Right cardiac atrium (tissue), 5 donors: Measurements from ENCODE around the gene WDR33. TPM values are rescaled to one million over a fixed set of nuclear protein-coding genes. Genes with fewer than 3 reads are reported as not detected.
"Not testable (repeated sequence)": the region's sequence is repeated elsewhere in the genome, so short reads cannot be mapped to it uniquely, and the experiment has no call there.

Source experiments
- ATAC-seq, 2 donors: fragments of 200-7000 bp; cut with Tn5 transposase; one replicate each; pipeline versions ENCODE4 v1.8.0 to v1.9.1; 2020; ENCODE audit warnings: moderate library complexity in 2 of 2, mild to moderate bottlenecking in 1 of 2
- DNase-seq, 3 donors: peaks; one replicate each; pipeline ENCODE4 v3.0.0-alpha.2; 2020
- H3K27ac ChIP-seq: one replicate; pipeline ENCODE4 v1.5.1; 2013; ENCODE audit warnings: mild to moderate bottlenecking, low read length, control low read depth, moderate library complexity
- H3K27me3 ChIP-seq: one replicate; pipeline ENCODE4 v1.6.1; 2013; ENCODE audit not compliant: control insufficient read depth, insufficient read depth
- H3K4me1 ChIP-seq: one replicate; pipeline ENCODE4 v1.6.1; 2013; ENCODE audit warnings: low read length; ENCODE audit not compliant: control insufficient read depth, insufficient read depth
- H3K4me3 ChIP-seq: one replicate; pipeline ENCODE4 v1.5.1; 2013; ENCODE audit warnings: low read length, control low read depth
- H3K9me3 ChIP-seq: one replicate; pipeline ENCODE4 v1.6.1; 2013; ENCODE audit warnings: low read length; ENCODE audit not compliant: control insufficient read depth
- WGBS: extraction: QIAGEN DNeasy Blood & Tissue Kit; methylation state at CpG from one replicate; pipeline ENCODE4 v1.1.7; 2013; 5-methylcytosine and 5-hydroxymethylcytosine counted together
- intact Hi-C, 4 donors: fragments of 100-400 bp; cut with DNase I; formaldehyde crosslinking; loops; one replicate each; pipeline versions ENCODE4 v1.11.0 to v1.14.0; 2022 to 2023
- polyA plus RNA-seq: library from polyadenylated mRNA; stranded (reverse); fragments of 200-250 nt; gene quantifications from one replicate; pipeline ENCODE4 v1.2.3, GENCODE V29; 2013
- total RNA-seq, 4 donors: library from RNA; stranded (reverse); fragmentation: NEBNext Ultra II Directional; extraction: Animal tissue kit (Norgen Biotek cat#: 25700); gene quantifications; one replicate each; pipeline ENCODE4 v1.2.1, GENCODE V29; 2021
- donor health status: healthy with polysubstance abuse.
- donor health status: DM: no; HTN: yes; CAD: no.
- donor health status: DM: no; HTN: no; CAD: no.
- donor health status: DM: no; HTN: yes; CAD: no; lungs with severe emphysema.
- donor health status: DM: yes; HTN: yes; CAD: no.

Gene WDR33
- total and polyA plus RNA-seq, 5 donors = 12.7 to 45.7 (median 40.9) TPM

DNA sequence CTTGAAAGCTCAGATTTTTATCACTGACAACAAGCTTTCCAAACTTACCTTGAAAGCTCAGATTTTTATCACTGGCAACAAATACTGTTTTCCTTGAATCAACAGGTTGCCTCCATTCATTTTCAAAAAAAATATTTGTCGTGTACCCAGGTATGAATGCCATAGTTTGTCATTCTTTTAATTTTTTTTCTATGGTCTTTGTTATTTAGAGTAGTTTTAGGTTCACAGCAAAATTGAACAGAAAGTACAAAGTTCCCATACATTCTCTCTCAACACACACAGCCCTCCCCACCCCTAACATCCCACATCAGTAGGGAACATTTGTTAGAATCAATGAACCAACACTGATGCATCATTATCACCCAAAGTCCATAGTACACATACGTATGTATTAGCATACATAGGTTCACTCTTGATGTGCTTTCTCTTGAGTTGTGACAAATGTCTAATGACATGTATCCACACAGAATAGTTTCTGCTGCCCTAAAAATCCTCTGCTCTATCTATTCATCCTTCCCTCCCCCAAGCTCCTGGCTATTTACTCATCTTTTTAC, 25.9 kb downstream of the WDR33 start:
- no peaks in the 10 kb centered on the region for H3K9me3 ChIP-seq
- no peak overlapping the region for H3K27ac ChIP-seq
- no peaks in the 10 kb centered on the region for H3K27me3 ChIP-seq
- H3K4me3 ChIP-seq = no peak overlapping the region
- no peak for DNase-seq
- no peak for ATAC-seq
- 89% methylated on average over 2 of the region's 2 CpGs for WGBS
- intact Hi-C loops = no loop called here
- H3K4me1 ChIP-seq = no peaks in the 10 kb centered on the region

DNA sequence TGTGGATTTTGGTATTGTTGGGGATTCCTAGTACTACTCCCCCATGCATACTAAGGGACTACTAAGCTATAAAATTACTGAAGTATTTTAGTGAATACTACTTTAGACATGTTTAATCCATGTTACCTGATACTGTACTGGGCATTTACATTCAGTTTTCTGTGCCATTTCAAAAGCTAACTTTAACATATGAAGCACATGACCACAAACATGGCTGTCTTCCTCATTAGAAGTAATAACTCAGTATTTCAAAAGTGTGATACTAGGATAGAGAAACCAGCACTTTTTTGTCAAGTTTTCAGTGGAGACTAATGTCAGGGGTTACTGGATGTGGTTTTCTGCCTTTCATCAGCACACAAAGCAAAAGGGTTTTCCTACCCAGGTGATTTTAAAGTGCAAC, 27.9 kb downstream of the WDR33 start:
- Histone ChIP-seq H3K9me3 (no peaks in the 10 kb centered on the region), H3K27me3 (no peaks in the 10 kb centered on the region), H3K4me3 (no peak overlapping the region), H3K4me1 (no peaks in the 10 kb centered on the region), H3K27ac (no peak overlapping the region)
- DNase-seq (no peak), ATAC-seq (no peak)
- intact Hi-C loops = no loop called here

DNA sequence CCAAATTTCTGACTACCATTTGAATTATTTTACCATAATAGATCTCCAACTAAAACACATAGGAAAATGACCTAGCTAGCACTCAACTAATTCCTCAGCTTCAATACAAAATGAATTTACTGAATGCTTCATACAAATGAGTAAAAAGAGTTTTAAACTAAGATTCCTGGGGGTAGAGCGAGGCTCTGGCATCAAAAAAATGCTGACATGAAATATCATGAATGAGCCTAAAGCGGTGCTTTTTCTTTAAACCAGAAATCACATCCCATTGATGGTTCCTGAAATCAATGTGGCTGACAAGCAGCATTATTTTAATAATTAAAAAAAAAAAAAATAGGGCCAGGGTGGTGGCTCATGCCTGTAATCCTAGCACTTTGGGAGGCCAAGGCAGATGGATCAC, 32.1 kb downstream of the WDR33 start:
- intact Hi-C loops = no loop called here
- no peaks in the 10 kb centered on the region for H3K27me3 ChIP-seq
- no peak for DNase-seq
- H3K4me1 ChIP-seq = peaks cover 3% of the 10 kb centered on the region
- H3K27ac ChIP-seq = no peak overlapping the region
- no peak for ATAC-seq
- WGBS = 99% methylated on average over 2 of the region's 2 CpGs
- H3K4me3 ChIP-seq = no peak overlapping the region
- H3K9me3 ChIP-seq = no peaks in the 10 kb centered on the region

DNA sequence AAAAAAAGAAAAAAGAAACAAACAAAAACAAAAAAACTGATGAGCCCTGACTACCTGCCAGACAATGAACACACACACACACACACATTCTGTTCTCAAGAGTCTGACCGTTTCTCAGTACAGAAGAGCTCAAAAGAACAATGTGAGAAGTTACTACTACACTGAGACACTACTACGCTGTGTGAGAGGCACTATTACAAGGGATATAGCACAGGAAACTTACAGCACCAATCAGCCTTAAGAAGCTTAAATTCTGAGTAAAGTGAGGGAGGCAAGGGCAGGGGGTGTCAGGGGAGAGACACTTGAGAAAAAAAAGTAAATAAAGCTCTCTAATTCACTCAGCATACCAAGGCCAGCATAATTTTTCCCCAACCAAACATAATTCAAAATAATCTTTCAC, 32.5 kb downstream of the WDR33 start:
- 77% methylated on average over 2 of the region's 2 CpGs for WGBS
- Histone ChIP-seq H3K9me3 (no peaks in the 10 kb centered on the region), H3K4me1 (peaks cover 3% of the 10 kb centered on the region), H3K27me3 (no peaks in the 10 kb centered on the region), H3K27ac (no peak overlapping the region), H3K4me3 (no peak overlapping the region)
- no peak for ATAC-seq
- intact Hi-C loops = no loop called here
- no peak for DNase-seq

DNA sequence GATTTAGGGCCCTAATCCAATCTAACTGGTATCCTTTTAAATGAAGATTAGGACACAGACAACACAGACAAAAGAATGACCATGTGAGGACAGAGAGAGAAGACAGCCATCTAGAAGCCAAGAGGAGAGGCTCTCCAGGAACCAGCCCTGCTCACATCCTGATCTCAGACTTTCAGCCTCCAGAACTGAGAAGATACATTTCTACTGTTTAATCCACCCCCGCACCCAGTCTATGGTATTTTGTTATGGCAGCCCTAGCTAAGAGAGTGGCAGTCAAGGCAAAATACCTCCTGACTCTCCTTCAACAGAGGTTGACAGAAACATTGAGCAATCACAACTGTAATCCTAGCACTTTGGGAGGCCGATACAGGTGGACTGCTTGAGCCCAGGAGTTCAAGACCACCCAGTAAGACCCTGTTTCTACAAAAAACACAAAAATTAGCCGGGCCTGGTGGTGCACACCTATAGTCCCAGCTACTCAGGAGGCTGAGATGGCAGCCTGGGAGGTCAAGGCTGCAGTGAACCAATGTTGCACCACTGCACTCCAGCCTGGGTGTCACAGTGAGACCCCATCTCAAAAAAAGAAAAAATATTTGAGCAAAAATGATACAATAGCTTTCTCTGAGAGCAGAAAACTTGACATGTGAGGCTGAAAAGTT, 34.7 kb downstream of the WDR33 start:
- intact Hi-C loops = no loop called here
- Histone ChIP-seq H3K27ac (no peak overlapping the region), H3K4me3 (no peak overlapping the region), H3K27me3 (no peaks in the 10 kb centered on the region), H3K4me1 (peaks cover 3% of the 10 kb centered on the region), H3K9me3 (no peaks in the 10 kb centered on the region)
- no peak for DNase-seq
- 93% methylated on average over 3 of the region's 3 CpGs for WGBS
- peak; percentile 18 to 40 for ATAC-seq

DNA sequence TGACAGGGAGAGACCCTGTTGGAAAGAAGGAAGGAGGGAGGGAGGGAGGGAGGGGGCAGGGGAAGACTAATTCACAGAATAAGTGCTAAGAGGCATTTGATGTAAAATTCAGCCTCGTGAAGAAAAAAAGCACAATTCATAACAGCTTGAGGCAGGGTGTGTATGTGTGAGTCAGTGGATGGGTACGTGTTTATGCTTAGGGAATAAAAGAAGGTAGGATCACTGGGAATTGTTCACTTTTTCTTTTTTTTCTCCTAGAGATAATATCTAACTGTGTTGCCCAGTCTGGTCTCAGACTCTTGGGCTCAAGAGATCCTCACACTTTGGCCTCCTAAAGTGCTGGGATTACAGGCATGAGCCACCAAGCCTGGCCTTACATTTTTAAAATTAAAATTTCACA, 39.2 kb downstream of the WDR33 start:
- Histone ChIP-seq H3K9me3 (no peaks in the 10 kb centered on the region), H3K4me3 (no peak overlapping the region), H3K27ac (no peak overlapping the region), H3K4me1 (peaks cover 3% of the 10 kb centered on the region), H3K27me3 (no peaks in the 10 kb centered on the region)
- intact Hi-C loops = no loop called here
- no peak for DNase-seq
- ATAC-seq = no peak
- WGBS = 85% methylated on average over 2 of the region's 2 CpGs

DNA sequence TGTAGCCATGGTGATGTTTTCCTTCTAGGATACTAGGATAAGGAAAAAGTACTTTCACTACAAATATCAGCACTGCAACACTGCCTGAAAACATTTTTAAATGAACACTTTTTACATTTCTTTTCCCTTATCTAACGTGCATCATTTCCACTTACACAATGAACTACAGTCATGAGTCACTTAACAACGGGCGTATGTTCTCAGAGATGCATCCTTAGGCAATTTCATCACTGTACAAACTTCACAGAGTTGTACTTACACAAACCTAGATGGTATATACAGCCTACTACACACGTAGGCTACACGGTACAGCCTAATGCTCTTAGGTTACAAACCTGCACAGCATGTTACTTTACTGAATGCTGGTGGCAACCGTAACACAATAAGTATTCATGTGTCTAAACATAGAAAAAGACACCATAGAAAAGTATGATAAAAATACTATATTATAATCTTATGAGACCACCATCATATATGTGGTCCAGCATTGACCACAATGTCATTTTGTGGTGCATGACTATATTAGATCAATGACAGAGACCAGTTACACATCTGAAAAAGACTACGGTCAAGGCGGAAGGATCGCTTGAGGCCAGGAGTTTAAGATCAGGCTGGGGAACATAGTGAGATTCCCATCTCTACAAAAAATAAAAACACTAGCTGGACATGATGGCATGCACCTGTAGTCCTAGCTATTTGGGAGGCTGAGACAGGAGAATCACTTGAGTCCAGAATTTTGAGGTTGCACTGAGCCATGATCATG, 39.8 kb downstream of the WDR33 start:
- Histone ChIP-seq H3K27me3 (no peaks in the 10 kb centered on the region), H3K4me1 (peaks cover 1% of the 10 kb centered on the region), H3K4me3 (no peak overlapping the region), H3K27ac (no peak overlapping the region), H3K9me3 (no peaks in the 10 kb centered on the region)
- ATAC-seq (no peak), DNase-seq (no peak)
- 87% methylated on average over 9 of the region's 9 CpGs for WGBS
- intact Hi-C loops = no loop called here

DNA sequence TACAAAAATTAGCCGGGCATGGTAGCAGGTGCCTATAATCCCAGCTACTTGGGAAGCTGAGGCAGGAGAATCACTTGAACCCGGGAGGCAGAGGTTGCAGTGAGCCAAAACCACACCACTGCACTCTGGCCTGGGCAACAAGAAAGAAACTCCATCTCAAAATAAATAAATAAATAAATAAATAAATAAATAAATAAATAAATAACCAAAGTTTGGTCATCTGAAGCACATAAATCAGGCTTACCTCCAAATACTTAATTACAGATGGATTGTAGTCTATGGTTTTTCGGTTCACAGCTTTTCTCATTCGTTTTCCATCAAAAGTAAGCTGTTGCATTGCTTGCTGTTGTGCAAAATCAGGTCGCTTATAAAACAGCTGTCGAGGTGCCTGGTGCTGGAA, 40.4 kb downstream of the WDR33 start:
- H3K27ac ChIP-seq, intact Hi-C loops, H3K4me1 ChIP-seq, ATAC-seq, H3K9me3 ChIP-seq, H3K4me3 ChIP-seq, DNase-seq, H3K27me3 ChIP-seq: not testable (repeated sequence)
- 97% methylated on average over 6 of the region's 6 CpGs for WGBS

DNA sequence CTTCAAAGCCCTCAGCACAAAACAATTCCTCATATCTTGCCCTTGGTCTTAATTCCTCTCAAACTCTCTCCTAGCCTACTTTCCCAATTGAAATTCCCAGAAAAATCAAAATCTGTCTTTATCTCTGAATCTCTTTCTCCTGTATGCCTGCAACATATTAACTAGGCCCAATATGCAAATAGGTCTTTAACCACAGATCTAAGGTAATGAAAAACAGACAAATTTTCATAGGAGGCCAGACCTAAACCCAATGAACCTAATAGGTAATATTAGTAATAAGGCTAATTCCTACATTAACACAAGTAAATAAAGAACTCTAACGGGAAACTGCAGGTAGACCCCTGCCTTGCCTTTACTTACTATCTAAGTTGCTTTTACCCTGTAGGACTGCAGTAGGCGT, 41.4 kb downstream of the WDR33 start:
- H3K27me3 ChIP-seq = no peaks in the 10 kb centered on the region
- no peak overlapping the region for H3K27ac ChIP-seq
- DNase-seq (no peak), ATAC-seq (no peak)
- H3K4me3 ChIP-seq = no peak overlapping the region
- H3K9me3 ChIP-seq = no peaks in the 10 kb centered on the region
- 95% methylated on average over 2 of the region's 2 CpGs for WGBS
- no peaks in the 10 kb centered on the region for H3K4me1 ChIP-seq
- intact Hi-C loops = no loop called here

DNA sequence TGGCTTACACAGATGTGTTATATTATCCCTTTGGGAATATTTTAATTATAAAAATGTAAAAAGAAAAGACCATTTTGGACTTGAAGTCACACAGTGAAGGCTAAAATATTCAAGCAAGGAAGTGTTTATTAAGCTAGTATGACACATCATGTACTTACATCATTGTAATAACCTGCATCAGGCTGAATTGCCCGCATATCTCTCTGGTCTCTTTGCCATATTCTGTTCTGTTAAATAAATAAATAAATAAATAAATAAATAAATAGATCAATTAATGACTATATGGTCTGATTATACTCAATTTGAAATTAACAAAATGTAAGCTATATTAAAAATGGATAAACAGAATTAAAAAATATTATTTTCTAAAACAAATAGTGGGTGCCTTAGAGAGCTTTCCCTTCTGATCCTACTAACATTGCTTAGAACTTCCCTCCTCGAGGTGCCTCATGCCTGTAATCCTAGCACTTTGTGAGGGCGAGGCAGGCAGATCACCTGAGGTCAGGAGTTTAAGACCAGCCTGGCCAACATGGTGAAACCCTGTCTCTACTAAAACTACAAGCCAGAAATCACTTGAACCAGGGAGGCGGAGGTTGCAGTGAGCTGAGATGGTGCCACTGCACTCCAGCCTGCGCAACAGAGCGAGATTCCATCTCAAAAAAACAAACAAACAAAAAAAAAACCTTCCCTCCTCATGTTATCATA, 42.0 kb downstream of the WDR33 start:
- Histone ChIP-seq H3K27me3 (no peaks in the 10 kb centered on the region), H3K9me3 (no peaks in the 10 kb centered on the region), H3K4me3 (no peak overlapping the region), H3K27ac (no peak overlapping the region), H3K4me1 (no peaks in the 10 kb centered on the region)
- DNase-seq (no peak), ATAC-seq (no peak)
- intact Hi-C loops = no loop called here
- WGBS = 95% methylated on average over 6 of the region's 6 CpGs

DNA sequence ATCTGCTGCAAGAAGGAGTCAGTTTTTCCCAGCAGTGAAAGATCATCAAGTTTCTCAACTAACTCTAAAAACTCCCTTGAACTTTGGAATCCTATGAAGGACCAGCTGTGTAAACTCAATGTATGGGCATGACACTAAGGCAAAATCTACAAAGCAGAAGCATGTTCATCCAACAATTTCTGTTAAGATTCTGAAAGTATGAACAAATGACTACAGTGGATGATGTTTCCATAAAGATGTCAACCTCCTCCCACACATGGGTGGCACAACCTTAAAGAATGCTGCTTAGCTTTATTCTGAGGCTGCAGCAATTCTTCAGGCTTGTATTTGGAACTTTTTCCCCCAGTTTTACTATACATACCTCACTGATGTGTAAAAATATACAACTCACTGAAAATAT, 47.2 kb downstream of the WDR33 start:
- intact Hi-C loops = no loop called here
- no peaks in the 10 kb centered on the region for H3K4me1 ChIP-seq
- no peak overlapping the region for H3K4me3 ChIP-seq
- H3K27me3 ChIP-seq = no peaks in the 10 kb centered on the region
- DNase-seq = no peak
- ATAC-seq = no peak
- no peak overlapping the region for H3K27ac ChIP-seq
- no peaks in the 10 kb centered on the region for H3K9me3 ChIP-seq
